HG03039 (cell line): Measurements from ENCODE around the gene CIRBP.

ENCODE experiments used
- ATAC-seq: cut with Tn5 transposase; IDR thresholded peaks from one replicate; pipeline ENCODE4 v1.9.1; 2021; ENCODE audit warnings: mild to moderate bottlenecking, moderate library complexity; ENCODE audit not compliant: unreplicated experiment

CIRBP gene

GRCh38 chr19:1254530-1255185, 14.5 kb upstream of the CIRBP start:
- ATAC-seq, result no peak

GRCh38 chr19:1255186-1256161, 13.7 kb upstream of the CIRBP start:
- no peak for ATAC-seq

GRCh38 chr19:1256646-1257474, 12.3 kb upstream of the CIRBP start:
- ATAC-seq, result no peak

GRCh38 chr19:1257475-1258162, 11.5 kb upstream of the CIRBP start:
- no peak for ATAC-seq

- ATAC-seq, result no peak
These were observed 11.0 kb upstream of the CIRBP start for GRCh38 chr19:1258163-1258492.

GRCh38 chr19:1258707-1259205, 10.4 kb upstream of the CIRBP start:
- ATAC-seq, result no peak

- ATAC-seq, result no peak
These were observed 9.8 kb upstream of the CIRBP start for GRCh38 chr19:1259206-1259875.

GRCh38 chr19:1259876-1260748, 9.0 kb upstream of the CIRBP start:
- ATAC-seq, result peak; percentile 0

- peak; percentile 66 for ATAC-seq
These were observed 8.2 kb upstream of the CIRBP start for GRCh38 chr19:1260749-1261537.

GRCh38 chr19:1261538-1261797, 7.7 kb upstream of the CIRBP start:
- no peak for ATAC-seq

GRCh38 chr19:1261798-1262622, 7.1 kb upstream of the CIRBP start:
- ATAC-seq, result no peak

GRCh38 chr19:1262623-1263123, 6.5 kb upstream of the CIRBP start:
- no peak for ATAC-seq

- ATAC-seq, result no peak
These were observed 5.9 kb upstream of the CIRBP start for GRCh38 chr19:1263188-1263587.

- no peak for ATAC-seq
These were observed 4.1 kb upstream of the CIRBP start for GRCh38 chr19:1264801-1265614.

GRCh38 chr19:1265615-1266128, 3.5 kb upstream of the CIRBP start:
- no peak for ATAC-seq

GRCh38 chr19:1266129-1266915, 2.8 kb upstream of the CIRBP start:
- peak; percentile 29 for ATAC-seq
